Non-pigmented ciliary epithelial cell (primary cell): ENCODE results near the gene MRPL19.
"Not testable (repeated sequence)": the region's sequence is repeated elsewhere in the genome, so short reads cannot be mapped to it uniquely, and the experiment has no call there.

Source experiments
- DNase-seq: peaks from one replicate; pipeline ENCODE4 v3.0.0-alpha.2; 2010; ENCODE audit warnings: low read depth

MRPL19 gene

DNA sequence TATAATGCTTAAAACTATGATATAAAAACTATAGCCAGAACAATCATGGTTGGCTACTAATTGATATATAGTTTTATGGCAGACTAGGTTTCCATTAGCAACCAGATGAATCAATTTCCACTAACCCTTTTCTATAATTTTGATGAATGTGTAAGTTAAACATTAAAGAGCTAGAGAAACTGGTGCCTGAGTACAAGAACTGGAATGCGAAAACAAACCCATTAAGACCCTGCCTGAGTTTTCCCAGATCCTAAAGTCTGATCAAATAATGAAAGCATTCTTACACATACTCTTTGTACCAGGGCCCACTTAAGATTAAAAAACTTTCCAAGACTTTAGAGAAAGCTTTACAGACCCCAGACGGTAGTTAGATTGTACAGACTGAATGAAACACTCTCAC, 21.3 kb downstream of the MRPL19 start:
- DNase-seq: no peak

GRCh38 chr2:75675423-75675822, 28.8 kb downstream of the MRPL19 start:
- DNase-seq: not testable (repeated sequence)

- no peak for DNase-seq
Observed at GRCh38 chr2:75675908-75676307, 29.3 kb downstream of the MRPL19 start.

- no peak for DNase-seq
Observed at GRCh38 chr2:75676464-75676863, 29.9 kb downstream of the MRPL19 start.

DNA sequence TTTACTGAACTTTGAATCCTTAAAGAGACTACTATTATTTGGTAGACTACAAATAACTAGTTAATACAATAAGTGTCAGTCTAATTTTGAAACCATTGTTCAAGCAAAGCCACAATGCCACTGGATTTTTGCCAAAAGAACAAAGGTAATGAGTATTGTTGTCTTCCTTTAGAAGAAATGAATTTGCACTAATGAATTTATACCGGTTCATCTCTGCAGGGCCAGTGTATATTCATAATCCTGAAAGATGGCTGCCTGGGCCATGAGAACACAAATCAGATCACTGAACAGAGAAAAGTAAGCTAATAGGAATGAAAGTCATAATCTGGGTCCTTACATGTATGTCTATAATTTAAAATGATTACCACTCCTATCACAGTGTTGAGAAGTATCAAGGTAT, 33.0 kb downstream of the MRPL19 start:
- DNase-seq: no peak

DNA sequence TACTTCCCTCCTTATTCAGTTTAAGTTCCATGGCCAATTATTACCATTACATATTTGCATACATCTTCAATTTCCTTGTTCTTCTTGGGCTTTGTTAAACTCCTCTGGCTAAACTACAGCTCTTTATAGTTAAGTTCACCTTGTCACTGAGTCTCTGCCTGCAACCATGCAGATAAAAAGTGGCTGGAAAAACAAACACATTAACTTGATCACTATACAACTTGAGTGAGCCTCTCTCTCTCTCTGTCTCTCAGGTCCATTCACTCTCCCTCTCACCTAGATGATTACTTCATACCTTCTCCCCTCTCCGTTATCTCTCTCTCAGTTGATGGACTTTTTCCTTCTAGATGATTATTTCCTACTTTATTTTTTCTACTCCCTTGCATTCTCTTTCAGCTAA, 33.8 kb downstream of the MRPL19 start:
- no peak for DNase-seq

DNA sequence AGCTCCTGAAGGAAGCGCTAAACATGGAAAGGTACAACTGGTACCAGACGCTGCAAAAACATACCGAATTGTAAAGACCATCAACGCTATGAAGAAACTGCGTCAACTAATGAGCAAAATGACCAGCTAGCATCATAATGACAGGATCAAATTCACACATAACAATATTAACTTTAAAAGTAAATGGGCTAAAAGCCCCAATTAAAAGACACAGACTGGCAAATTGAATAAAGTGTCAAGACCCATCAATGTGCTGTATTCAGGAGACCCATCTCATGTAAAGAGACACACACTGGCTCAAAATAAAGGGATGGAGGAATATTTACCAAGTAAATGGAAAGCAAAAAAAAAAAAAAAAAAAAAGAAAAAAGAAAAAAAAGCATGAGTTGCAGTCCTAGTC, 36.8 kb downstream of the MRPL19 start:
- not testable (repeated sequence) for DNase-seq

DNA sequence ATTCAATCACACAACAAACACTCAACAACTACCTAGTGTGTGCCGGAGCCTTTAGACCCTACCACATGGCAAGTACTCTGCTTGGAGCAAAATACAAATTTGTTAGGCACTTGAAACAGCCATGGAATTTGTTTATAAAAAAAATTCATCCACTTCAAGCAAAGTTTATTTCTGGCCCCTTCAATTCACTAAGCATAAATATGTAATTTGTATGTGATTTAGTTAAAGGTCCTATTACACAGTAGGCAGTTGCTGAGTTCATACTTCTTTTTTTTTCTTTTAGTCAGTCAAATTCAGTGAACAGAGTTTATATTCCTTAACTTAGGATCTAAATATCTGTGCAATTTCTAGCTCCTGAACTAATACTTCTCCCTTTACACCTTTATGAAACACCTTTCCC, 41.6 kb downstream of the MRPL19 start:
- DNase-seq: no peak

DNA sequence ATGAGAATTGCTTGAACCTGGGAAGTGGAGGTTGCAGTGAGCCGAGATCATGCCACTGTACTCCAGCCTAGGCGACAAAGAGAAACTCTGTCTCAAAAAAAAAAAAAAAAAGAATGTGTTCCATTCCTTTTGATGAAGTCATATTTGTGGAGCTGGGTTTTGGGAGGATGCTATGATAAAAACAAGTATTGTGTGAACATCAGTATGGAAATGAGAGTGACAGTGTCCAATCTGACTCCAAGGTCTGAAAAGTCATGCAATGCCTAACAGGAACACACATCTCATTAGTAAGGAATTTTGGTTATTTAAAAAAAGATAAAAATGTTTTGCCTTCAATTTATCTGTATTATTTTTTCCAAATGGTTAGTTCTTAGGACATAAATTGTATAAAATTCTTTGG, 52.3 kb downstream of the MRPL19 start:
- no peak for DNase-seq

DNA sequence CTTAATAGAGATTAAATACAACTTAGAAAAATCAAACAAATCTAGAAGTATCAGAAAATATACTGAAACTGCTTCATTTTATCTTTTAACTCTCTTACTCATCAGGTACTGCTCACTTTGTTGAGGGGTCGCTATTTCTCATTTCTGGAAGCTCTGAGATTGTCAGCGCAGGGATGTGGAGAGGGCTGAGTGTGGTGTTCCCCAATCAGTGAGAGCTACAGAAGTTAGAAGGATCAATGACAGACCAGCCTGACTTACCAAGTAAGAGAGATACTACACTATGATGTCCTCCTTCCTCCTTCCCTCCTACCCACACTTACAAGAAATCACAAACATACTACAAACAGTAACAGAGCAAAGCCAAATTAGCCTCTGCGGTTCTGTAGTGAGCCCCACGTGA, 56.0 kb downstream of the MRPL19 start:
- no peak for DNase-seq

GRCh38 chr2:75703589-75704287, 57.2 kb downstream of the MRPL19 start:
- DNase-seq: no peak

DNA sequence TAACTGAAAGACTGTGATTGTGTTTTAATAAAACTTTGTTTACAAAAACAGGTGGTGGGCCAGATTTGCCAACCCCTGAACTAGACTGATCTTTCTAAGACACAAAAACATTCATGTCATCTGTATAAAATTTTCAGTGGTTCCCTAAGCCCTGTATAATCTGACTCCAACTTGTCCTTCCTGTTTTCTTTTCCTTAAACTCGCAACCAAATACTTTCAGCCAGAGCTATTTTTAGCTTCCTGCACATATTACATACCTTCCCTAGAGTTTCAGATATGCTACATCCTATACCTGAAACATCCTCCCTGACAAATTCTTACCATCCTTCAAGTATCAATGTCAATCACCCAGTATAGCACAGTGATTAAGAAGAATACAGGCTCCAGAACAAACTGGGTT, 59.3 kb downstream of the MRPL19 start:
- no peak for DNase-seq

DNA sequence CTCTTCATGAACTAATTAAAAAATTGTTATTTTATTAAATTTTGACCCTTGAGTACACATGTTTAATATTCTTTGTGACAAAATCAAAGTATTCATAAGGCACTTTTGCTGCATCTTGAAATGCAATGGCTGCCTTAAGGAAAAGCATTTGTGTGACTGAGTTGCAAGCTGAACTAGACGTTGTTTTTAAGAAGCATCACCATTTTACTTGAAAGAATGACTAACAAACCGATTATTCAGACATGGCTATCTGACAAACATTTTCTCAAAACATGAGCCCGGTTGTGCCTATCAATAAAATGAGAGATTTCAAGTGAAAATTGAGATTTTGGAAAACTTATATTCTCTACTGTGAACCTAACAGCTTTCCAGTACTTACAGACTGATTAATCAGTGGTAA, 61.3 kb downstream of the MRPL19 start:
- no peak for DNase-seq

- DNase-seq: no peak
Observed at GRCh38 chr2:75709297-75709696, 62.7 kb downstream of the MRPL19 start.

DNA sequence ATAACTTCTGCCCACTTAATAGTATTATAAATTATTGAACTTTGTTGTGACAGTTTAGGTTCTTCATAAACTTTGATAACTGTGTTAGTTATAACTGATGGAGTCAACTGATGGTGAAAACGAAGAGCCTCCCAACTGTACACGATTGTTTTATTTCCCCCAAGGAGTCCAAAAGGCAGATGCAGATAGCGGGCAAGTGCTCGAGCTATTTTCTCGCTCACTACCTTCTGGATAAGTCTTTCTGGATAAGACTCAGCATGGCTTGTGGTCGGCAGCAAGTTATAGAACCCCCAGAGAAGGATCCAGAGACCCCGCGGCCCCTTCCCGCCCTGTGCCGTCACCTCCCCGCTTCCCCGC, 63.6 kb downstream of the MRPL19 start:
- no peak for DNase-seq

DNA sequence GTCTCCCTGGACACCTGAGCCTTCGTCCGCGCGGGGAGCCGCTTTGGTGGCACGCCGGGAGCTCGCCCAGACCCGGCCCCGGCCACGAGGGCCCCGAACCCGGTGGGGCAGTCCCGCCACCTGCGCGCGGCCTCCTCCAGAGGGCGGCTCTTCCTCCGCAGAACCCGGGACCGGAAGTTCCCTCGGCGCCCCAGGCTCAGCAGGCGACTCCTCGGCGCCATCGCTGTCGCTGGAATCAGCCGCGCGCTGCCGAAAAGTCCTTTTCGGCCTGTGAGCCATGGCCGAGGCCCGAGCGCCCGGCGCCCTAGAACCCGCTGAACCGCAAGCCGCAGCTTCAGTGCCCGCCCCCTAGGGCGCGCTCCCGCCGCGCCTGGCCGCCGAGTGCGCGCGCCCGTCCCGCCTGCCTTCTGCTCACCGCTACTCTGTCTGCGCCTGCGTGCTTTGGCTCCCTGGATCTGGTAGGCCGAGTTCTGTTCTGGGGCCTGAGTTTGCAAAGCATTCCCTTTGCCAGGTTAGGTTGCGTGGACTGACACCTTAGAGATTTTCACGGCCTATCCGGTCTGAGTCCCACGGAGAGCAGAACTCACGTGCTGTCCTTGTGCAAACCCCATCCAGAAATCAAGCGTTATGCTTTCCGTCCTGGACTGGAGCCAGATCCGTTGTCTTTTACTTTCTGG, 64.1 kb downstream of the MRPL19 start, which contains the start of gene GCFC2:
Gene GCFC2, minus strand, starts transcription at position 339 of the 677 bp plus-strand sequence. Its CDS starts 60 bp downstream, at position 279.
- DNase-seq: no peak

DNA sequence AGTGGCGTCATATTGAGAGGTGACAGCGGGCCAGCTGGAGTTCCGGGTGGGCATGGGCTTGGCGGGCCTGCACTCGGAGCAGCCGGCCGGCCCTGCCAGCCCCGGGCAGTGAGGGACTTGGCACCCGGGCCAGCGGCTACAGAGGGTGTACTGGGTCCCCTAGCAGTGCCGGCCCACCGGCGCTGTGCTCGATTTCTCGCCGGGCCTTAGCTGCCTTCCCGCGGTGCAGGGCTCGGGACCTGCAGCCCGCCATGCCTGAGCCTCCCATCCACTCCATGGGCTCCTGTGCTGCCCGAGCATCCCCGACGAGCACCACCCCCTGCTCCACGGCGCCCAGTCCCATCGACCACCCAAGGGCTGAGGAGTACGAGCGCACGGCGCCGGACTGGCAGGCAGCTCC, 65.0 kb downstream of the MRPL19 start:
- not testable (repeated sequence) for DNase-seq

DNA sequence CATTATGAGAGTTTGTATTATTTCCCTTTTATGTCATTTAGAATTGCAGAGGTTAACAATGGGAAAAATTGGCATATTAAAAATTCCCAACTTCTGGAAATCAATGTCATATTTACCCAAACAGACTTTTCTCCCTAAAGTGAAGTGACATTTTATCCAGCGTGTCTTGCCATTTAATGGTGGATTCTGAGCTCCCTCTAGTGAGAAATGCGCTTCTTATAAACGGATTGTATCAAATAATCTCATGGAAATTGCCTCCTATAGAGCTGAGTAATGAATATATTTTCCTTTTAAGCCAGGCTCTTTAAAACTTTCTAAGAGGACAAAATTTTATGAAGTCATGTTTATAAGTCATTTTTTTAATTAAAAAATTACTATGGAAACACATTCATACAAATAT, 69.8 kb downstream of the MRPL19 start:
- DNase-seq: no peak

- no peak for DNase-seq
Observed at GRCh38 chr2:75719616-75720015, 73.0 kb downstream of the MRPL19 start.

DNA sequence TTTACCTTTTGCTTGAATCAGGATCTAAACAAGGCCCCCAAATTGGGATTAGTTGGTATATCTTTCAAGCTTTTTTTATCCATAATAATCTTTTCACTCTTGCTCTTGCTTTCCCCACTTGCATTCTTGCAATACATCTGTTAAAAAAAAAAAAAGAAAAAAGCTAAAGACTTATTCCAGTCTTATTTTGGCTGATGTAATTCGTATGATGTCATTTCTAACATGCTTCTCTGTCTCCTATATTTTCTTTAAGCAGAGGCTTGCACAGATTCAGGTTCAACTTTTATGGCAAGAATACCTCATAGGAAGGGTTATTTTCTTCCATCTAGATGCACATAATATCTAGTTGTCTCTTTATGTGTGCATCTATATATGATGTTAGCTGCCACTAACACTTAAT, 73.9 kb downstream of the MRPL19 start:
- no peak for DNase-seq

GRCh38 chr2:75722687-75723086, 76.1 kb downstream of the MRPL19 start:
- DNase-seq: no peak

- no peak for DNase-seq
Observed at GRCh38 chr2:75728614-75729419, 82.2 kb downstream of the MRPL19 start.

- DNase-seq: no peak
Observed at GRCh38 chr2:75729861-75730260, 83.3 kb downstream of the MRPL19 start.
